GM21529 (cell line): Measurements from ENCODE around the gene MYOZ1.

Experiments
- ATAC-seq: cut with Tn5 transposase; IDR thresholded peaks from one replicate; pipeline ENCODE4 v1.9.1; 2021; ENCODE audit not compliant: unreplicated experiment

The MYOZ1 gene

DNA sequence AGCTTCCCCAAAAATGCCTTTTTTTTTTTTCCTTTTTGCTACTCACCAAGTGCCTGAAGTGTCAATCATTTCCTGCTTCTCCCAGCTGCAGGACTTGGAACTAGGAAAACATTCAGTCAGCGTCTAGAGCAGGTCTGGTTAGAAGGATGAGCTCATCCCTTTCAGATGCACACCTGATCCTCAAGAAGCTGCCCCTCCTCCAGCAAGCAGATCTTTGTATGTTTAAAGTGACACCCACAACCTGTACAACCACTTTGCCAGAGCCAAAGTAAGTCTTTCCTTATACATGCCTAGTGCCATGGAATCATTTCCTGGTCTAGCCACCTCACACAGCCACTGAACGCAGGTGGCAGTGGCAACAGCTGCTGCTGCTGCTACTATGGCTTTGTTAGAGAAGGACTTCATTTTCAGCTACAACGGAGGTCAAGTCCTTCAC lies 39.8 kb downstream of the MYOZ1 start:
- ATAC-seq: no peak

DNA sequence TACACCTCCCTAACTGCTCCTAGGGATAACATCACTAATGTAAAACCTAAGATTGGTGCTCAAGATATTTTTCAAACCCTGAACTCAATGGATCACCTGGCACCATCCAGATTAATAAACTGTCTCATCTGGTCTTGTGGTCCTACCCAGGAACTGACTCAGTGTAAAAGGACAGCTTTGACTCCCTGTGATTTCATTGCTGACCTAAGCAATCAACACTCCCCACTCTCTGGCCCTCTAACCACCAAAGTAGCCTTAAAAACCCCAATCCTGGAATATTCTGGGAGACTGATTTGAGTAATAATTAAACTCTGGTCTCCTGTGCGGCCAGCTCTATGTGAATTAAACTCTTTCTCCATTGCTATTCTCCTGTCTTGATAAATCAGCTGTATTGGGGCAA lies 43.9 kb downstream of the MYOZ1 start:
- ATAC-seq: no peak

DNA sequence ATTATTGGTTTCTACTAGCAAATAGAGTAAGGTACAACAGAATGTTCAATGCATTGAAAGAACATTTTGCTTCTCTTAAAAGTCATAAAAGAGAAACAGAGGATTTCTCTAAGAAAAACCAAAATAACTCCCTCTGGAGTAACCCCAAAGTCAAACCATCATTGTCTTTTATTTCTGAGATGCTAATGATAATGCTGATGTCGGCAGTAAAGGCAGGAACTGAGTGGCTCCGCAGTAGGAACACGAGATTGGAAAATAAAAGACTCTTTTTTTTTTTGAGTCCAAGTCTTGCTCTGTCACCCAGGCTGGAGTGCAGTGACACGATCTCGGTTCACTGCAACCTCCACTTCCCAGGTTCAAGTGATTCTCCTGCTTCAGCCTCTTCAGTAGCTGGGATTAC lies 47.5 kb downstream of the MYOZ1 start:
- ATAC-seq: no peak

DNA sequence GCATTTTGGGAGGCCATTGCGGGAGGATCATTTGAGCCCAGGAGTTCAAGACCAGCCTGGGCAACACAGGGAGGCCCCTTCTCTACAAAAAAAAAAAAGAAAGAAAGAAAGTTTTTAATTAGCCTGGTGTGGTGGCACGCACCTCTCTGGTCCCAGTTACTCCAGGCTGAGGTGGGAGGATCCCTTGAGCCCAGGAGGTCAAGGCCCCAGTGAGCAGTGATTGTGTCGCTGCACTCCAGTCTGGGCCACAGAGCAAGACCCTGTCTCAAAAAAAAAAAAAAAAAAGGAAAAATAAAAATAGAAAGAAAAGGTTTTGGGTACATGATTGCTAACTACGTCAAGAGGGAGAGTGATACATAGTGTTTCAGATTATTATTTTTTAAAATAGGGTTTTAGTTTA lies 48.2 kb downstream of the MYOZ1 start:
- ATAC-seq: no peak

DNA sequence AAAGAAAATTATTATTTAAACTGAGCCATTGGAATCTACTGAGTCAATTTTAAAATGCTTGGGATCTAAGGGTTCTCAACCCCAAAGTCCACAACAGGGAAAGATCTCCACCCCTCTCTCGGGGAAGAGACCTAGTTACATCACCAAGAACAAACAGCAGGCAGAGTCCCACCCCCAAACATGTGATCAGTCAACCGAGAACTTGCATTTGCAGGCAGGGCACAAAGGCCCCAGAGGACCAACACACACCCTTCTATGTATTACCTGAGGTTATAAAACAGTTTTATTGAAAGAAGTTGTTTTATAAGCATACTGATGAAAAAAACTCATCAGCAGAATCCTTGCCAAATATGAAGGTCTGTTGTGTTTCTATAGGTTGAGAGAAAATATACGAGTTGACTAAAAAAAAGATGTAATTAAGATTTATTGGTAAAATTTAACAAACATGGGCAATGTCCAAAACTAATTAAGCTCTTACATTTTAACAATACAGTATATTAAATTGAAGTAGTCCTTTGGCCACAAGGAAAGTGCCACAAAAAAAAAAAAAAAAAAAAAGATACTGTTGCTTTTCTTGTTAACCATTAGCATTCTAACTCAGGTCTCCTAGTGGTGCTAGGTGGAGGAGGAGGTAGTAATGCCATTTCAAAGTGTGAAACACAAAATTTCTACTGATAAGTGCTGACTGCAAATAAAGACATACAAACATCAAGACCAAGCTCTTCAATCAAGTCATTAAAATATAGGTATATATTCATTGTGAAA lies 49.2 kb downstream of the MYOZ1 start:
- ATAC-seq: no peak

DNA sequence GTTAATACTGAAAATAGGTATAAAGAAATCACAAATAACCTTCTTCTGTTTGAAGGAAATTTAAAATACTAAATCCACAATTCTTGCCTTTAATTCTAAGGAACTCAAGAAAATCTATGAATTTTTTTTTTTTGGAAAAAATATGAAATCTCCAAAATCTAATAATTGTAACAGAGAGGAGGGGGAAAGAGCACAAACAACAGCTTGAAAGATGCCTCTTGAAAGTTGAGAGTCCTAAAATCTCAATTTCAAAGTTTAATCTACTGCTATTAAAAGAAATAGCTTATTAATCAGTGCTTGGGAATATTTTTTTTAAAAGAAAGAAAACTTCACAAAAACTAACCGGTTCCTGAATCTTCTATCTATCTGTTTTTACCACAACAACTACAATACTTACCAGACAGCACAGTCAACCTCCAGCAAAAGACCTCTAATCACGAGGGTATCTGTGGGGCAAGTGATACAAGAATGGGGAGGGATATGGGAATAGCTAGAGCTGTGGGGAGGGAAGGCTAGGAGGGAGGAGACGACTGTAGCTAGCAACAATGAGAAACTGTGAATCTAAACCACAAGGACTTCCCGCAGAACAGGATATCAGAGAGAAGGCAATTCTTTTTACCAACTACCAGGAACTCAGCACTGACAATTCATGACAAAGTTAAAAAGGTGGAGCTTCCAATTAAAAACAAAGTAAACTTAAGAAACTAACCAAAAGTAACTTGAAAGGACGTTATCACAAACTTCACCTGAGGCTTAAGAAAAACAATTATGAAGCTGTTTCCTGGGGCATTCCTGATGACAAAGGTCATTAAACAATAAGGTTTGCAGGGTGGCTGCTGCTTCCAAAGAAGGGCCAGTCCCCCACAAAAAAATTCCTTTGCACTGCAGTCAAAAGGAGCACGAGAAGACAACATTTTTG lies 50.1 kb downstream of the MYOZ1 start, which contains the start of gene USP54:
TSS of gene USP54 (minus strand) at position 462 of the 919 bp plus-strand sequence. CDS start 15,684 bp downstream, outside the sequence.
- no peak for ATAC-seq

DNA sequence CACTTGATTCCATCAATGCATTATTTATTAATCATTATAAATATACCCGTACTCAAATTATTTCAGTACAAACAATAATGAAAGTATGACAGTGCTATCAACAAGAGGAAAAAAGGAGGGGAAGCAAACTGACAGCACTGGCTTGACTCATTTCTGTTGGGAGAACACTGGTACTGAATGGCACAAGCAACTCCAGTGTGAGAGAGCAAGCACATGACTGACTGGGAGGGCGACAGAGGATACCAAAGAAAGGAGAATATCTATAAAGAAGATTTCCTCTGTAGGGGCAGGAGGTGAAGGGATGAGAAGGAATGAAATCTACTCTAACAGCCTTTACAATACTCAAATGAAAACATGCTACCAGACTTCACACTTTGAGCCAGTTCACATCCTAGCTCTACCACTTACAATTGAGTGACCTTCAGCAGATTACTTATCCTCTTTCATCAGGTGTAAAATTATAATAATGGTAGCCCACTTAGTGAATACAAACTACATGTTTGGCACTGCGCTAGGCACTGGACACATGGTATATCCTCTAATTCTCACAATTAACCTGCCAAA lies 51.6 kb downstream of the MYOZ1 start:
- no peak for ATAC-seq

DNA sequence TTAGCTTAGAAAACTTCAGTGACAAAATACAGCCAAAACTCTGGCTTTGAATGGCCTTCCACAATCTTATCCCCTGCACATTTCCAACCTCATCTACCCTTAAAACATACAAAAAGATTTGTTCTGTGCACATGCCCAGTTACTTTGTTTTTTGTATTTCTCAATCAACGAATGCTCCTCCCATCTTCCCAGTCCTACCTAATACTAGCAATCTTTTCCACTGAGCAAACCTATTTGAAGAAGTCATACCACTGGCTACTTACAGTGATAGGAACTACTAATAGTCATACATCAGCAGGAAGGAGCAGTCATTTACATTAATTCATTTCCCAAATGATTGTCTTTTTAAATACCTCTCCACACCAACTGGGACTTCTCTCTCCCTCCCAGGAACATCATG lies 52.6 kb downstream of the MYOZ1 start:
- ATAC-seq: no peak

DNA sequence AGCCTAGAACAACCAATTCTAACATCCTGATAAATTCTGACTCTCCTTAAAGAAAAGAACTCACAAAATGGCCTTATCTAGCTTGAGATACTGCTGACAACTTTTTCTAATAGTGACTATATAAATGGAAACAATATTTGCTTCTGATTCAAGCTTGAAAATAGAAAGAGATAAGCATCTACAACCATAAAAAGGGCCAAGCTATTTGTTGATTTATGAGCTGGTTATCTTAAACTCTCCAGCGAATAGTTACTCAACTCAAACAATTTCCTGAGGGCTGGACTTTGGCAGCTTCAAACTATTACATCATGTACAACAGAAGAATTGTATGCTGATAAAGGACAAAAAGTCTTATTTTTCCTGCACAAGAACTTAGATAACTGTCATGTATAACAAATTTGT lies 54.7 kb downstream of the MYOZ1 start:
- no peak for ATAC-seq

DNA sequence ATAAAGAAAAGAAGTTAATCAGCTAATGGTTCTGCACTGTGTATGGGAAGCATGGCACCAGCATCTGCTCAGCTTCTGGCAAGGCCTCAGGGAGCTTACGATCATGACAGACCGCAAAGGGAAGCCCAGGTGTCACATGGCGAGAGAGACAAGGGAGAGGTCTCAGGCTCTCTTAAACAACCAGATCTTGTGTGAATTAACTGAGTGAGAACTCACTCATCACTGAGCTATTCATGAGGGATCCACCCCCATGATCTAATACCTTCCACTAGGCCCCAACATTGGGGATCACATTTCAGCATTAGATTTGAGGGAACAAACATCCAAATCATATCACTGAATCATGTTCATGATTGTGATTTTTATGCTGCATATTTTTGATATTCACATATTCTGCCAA lies 55.9 kb downstream of the MYOZ1 start:
- ATAC-seq: no peak

DNA sequence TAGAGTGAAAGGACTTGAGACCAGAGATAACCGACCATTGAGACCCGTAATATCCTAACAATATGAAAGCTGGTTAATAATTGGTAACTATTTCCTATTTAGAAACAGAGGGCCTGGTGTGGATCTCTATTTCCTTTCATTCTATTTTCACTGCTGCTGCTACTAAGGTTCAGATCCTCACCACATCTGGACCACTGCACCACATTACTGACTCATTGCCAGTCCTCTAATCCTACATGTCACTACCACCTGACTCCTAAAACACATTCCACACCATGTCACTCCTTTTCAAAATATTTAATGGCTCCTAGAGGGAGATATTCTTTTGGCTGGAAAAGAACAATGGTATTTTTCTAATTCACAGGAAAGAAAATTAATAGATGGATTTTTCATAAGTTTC lies 56.5 kb downstream of the MYOZ1 start:
- no peak for ATAC-seq

DNA sequence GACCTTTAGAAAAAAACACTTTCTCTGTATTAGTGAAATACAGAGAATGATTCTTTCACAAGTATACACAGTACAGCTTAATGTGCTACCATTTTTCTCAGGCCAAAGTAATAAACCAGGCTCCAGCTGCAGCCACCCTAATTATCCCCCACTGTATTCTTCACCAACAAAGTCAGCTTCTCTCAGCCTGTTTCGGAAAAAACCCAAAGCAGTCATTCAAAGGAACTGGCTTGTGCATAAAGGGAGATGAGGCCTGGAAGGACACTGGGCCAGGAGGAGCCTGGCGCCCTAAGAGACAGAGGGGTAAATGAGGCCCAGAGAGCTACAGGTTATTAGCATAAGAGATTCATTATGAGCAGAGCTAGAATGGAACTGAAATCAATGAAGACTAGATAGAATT lies 59.4 kb downstream of the MYOZ1 start:
- ATAC-seq: no peak
